GM18870 (cell line): ENCODE results near the gene MIB2.
A peak's percentile ranks its signal among the peaks of the same experiment; 100 is the strongest.

Experiments
- ATAC-seq: cut with Tn5 transposase; IDR thresholded peaks from one replicate; pipeline ENCODE4 v1.9.1; 2021; ENCODE audit warnings: moderate library complexity; ENCODE audit not compliant: unreplicated experiment

Gene MIB2

GRCh38 chr1:1677718-1678580, 62.6 kb downstream of the MIB2 start:
- ATAC-seq: peak; percentile 43

DNA sequence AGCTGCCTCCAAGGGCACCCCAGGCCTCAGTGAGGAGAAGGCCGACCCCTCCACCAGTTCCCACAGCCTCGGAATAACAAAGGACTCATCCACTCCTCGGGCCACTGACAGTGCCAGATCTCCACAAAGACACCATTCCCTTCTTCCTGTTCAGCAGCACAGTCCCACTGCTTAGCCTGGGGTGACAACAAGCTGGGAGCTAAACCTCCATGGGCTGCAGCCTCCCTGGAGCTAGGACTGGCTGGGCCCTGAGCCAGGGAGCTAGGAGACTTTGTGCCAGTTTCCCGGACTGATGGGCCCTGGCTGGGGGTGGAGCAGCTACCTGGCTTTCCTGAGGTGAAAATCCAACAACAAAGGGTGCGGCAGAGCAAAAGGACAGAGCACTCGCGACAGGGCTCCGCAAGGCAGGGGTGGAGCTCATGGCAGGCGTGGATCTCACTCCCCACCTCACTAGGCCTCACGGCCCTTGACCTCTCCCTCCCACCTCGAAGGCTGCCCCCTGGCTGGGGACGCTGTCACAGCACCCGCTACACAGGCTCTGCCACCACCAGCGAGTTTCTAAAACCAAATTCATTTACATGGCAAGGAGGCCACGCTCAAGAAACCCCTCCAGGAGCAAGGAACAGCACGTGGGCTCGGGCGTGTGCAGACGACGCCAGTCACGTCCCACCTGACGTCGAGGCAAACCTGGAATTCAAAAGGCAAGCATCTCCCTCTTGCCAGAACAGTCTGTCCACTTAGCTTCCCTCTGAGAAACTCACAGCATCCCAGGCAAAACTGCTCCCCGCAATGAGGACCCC, 63.5 kb downstream of the MIB2 start:
- ATAC-seq: peak; percentile 15
